D721Med (cell line): ENCODE data around the gene FBLN2.

Experiments used
- DNase-seq: peaks from one replicate; pipeline ENCODE4 v3.0.0; 2011; ENCODE audit warnings: low spot score; ENCODE audit not compliant: insufficient read length
- FAIRE-seq: peaks from 2 replicates; lab custom pipeline; 2011; peaks lifted over from hg19 to GRCh38; lab: Jason Lieb, UNC
- CTCF ChIP-seq: IDR thresholded peaks from 2 replicates; pipeline ENCODE4 v1.5.1; 2012; ENCODE audit warnings: mild to moderate bottlenecking, control low read depth; ENCODE audit not compliant: insufficient read depth; ENCODE audit errors: missing control alignments

FBLN2 gene

GRCh38 chr3:13568515-13569028 is 19.6 kb downstream of the FBLN2 start:
- FAIRE-seq (no peak), DNase-seq (no peak)
- no peak for TF ChIP-seq CTCF

- DNase-seq (no peak), FAIRE-seq (no peak)
- TF ChIP-seq CTCF, result no peak
Measured at GRCh38 chr3:13569201-13569600, 20.3 kb downstream of the FBLN2 start.

- DNase-seq (no peak), FAIRE-seq (no peak)
- TF ChIP-seq CTCF, result no peak
Measured at GRCh38 chr3:13569641-13570390, 20.9 kb downstream of the FBLN2 start.

- no peak for DNase-seq
- FAIRE-seq, result no peak
- no peak for TF ChIP-seq CTCF
Measured at GRCh38 chr3:13570391-13571194, 21.7 kb downstream of the FBLN2 start.

GRCh38 chr3:13571264-13571663 is 22.3 kb downstream of the FBLN2 start:
- no peak for FAIRE-seq
- TF ChIP-seq CTCF, result no peak
- DNase-seq, result no peak

- DNase-seq (no peak), FAIRE-seq (no peak)
- TF ChIP-seq CTCF, result no peak
Measured at GRCh38 chr3:13571831-13572750, 23.2 kb downstream of the FBLN2 start.
